HS-27A (cell line): ENCODE data around the gene WDR36.
A peak's percentile ranks its signal among the peaks of the same experiment; 100 is the strongest.
"Not testable (repeated sequence)": the region's sequence is repeated elsewhere in the genome, so short reads cannot be mapped to it uniquely, and the experiment has no call there.

Experiments
- DNase-seq: peaks from one replicate; pipeline ENCODE4 v3.0.0-alpha.2; 2012; ENCODE audit warnings: low read depth, missing footprints

Gene WDR36

DNA sequence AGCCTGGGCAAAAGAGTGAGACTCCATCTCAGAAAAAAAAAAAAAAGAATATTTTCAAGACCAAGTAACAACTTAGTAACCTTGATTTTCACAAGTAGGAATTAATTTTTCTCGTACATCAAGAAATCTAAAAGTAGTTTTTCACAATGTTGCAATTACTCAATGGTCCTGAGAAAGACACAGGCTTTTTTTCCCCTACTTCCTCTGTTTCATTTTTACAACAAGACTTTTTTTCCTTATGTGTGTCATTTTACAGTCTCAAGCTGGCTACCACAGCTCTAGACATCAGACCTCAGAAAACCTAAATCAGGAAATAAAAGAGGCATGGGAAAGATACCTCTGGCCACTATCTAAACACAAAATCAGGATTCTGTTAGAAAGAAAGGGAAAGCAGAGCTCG is 45.9 kb downstream of the WDR36 start:
- no peak for DNase-seq

DNA sequence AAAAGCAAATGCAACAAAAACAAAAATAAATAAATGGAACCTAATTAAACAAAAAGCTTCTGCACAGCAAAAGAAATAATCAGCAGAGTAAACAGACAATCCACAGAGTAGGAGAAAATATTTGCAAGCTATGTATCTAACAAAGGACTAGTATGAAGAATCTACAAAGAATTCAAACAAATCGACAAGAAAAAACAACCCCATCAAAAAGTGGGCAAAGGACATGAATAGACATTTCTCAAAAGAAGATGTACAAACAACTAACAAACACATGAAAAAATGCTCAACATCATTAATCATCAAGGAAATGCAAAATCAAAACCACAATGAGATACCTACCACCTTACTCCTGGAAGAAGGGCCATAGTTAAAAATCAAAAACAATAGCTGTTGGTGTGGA is 49.3 kb downstream of the WDR36 start:
- DNase-seq: not testable (repeated sequence)

DNA sequence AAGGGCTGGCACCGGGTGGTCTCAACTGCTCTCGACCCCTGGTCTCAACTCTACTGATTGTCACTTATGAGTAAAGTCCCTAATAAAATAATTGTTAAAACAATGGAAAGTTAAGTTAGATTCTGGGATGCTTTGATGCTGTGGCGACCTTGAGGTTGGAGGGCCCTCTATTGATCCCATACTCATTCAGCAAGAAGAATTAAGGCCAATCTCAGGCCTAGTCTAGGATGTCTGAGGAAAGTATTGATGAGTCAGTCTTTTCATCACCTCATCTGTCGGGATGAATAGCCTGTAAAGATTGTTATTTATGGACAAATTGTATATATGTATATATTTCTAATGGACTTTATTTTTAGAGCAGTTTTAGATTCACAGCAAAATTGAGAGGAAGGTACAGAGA is 50.8 kb downstream of the WDR36 start:
- no peak for DNase-seq

DNA sequence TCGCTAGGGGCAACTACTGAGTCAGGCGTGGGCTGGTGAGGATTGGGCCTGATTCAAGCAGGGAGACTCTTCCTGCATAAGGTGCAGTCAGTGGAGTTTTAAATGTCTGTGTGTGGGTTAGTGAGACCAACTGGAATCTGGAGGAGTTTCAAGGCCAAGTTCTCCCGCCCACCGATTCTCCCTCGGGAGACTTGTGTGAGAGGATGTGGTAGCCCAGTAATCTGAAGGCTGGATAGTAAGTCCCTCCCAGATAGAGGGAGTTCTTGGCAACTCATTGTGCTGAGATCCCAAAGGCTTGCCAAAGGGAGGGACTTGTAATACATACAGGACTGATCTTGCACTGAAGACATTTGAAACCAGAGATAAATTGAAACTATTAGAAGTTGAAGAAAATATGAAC is 51.8 kb downstream of the WDR36 start:
- peak; percentile 39 for DNase-seq

DNA sequence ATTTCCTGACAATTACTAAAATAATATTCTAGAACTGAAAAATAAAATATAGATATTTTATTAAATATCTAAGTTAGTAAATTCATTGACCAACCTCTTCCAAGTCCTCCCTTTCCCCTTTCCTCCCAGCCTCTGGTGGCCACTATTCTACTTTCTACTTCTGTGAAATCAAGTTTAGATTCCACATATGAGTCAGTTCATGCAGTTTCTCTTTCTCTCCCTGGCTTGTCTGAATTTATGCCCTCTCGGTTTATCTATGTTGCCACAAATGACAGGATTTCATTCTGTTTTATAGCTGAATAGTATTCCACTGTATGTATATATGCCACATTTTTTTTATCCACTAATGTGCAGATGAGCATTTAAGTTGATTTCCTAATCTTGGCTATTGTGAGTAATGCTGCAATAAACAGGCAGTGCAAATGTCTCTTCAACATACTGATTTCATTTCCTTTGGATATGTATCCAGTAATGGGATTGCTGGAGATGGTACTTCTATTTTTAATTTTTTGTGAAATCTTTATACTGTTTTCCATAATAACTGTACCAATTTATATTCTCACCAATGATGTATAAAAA is 52.3 kb downstream of the WDR36 start:
- DNase-seq: no peak

DNA sequence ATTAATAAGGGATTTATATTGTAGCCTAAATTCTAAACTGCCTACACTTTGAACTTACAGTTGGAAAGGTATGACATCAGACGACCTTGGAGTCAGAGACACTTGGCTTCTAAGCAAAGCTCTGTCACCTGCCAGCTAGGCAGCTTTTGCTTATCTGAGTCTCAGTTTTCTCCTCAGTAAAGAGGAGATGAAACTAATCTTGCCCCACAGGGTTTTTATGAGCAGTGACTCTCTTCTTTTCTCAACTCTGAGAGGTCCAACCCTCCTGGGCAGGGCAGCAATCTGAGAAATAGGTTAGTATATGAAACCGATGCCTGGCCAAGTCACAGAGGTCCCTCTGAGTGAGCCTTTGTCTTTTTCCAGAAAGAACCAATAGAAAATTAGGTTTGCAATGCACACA is 53.9 kb downstream of the WDR36 start:
- no peak for DNase-seq

DNA sequence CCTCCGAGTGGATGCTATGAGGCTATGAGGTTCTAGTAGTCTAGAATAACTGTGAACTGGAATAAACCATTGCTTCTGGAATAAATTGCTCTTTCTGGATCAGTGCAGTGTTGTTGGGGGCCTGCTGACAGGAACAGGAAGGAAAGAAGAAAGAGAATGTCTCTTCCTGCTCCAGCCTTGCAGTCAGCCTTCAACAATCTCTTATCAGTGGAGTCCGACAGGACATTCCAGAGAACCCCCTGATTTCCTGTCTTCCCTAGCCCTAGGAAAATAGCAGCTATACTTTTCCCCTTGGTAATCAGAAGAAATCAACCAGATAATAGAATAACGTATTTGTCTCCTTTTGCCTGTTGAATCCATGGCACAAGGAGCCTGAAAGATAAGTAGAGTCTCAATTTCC is 55.4 kb downstream of the WDR36 start:
- DNase-seq: no peak

DNA sequence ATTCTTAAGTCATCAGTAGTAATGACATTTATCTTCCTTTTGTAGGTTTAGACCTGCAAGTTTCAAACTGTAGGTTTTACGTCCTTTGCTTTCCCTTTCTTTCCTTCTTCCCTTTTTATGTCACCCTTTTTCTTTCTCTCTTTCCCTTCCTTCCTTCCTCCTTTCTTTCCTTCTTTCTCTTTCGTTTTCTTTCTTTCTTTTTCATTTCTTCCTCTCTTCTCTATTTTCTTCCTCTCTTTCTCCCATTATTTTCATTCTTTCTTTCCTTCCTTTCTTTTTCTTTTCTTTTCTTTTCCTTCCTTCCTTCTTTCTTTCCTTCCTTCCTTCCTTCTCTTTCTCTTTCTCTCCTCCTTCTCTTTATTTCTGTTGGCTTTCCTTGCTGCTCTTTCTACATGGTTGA is 59.9 kb downstream of the WDR36 start:
- no peak for DNase-seq

DNA sequence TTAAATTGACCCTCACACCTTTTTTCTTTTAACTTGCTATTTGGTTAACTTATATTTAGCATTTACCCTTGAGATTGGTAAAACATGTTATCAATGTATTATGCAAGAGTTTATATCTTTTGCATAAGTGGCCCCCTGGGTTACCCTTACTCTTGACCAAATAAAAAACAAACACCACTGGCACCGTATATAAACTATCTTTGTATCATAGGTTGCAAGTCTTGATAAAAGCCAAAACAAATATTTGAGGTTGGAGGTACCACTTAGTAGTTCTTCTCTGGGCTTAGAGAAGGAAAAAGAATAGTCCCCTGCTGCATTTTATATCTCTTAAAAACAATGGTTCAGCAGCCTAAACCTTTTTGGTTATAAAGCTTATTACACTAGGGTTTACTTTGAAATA is 61.3 kb downstream of the WDR36 start:
- DNase-seq: no peak

DNA sequence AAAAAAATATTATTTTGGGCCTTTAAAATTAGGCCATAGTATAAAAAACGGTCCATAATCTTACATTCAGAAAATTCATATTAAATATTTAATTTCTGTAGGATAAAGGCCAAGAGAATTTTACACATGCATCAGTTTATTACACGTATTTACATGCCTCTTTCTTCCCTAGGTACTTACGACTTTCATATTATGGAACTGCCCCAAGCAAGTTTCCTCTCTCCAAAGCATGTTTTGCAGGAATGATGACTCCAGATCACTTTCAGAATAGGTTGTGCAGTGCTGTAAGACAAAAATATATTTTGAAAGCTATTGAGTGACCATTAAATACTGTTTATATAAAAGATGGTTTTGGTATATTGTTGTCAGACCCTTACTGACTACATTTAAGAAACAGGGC is 61.8 kb downstream of the WDR36 start:
- DNase-seq: no peak

DNA sequence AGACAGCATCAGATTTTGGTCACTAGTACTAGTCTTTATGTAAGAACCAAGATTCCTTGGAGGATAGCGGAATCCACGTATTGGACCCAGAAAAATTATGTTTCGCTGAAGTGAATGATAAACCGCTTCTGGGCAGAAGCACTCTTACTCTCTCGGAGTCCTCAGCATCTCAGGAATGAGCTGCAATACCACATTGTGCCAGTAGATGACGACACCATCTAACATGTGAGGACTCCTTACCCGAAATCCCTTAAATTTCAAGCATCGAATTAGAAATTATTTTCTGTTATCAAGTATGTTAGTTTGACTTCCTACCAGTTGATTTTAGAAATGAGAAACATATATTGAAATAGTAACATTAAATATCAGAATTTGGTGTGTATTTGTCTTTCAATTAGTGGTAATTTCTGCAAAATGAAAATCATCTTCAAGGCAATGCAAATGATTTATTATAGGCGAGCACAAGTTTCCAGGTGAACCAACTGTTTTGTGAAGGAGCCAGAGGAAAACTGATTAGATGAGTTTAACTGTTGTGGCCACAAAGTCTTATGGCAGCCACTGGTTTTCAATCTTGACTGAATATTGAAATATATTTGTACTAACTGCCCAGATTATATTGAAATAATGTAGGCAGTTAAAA is 66.1 kb downstream of the WDR36 start:
- DNase-seq: peak; percentile 45

DNA sequence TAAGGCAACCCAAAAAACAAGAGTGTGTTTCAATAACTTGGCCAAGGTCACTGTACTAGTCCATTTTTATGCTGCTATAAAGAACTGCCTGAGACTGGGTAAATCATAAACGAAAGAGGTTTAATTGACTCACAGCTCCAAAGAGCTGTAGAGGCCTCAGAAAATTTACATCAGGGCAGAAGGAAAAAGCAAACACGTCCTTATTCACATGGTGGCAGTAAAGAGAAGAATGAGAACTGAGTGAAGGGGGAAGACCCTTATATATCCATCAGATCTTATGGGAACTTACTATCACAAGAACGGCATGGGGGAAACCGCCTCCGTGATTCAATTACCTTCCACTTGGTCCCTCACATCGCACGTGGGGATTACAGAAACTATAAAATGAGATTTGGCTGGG is 67.7 kb downstream of the WDR36 start:
- no peak for DNase-seq

DNA sequence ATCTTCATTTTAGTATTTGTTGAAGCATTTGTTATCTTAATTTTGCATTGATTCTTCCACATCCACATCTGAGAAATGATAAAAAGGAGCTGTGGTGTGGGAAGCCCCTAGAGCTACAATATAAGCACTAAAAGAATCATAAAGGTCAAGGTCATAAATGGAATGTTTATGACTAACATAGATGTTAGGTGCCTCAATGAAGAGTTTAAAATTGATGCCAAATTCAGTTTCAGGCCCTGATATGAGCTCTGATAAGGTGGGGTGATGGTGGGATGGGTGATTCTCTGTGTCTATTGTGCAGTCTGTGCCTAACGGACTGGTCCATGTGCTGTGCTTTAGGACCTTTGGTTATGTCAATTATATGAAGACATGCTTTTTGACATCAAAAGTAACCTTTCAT is 70.9 kb downstream of the WDR36 start:
- no peak for DNase-seq

DNA sequence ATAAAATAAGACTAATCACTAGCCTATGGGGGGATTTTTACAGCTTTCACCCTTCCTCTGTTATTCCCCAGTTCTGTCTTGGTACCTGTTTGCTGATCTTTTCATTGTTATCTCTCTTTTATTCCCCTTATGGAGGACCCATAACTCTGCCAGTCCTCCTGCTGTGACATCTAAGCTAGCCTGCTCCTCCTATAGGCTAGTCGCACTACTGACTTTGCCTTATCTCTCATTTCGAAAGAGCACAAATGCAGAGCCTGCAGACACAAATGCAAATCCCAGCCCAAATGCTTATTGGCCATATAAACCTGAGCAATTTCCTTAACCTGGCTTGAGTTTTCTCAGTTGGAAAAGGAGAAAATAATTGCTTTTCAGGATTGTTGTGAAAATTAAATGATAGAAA is 72.9 kb downstream of the WDR36 start:
- DNase-seq: no peak

DNA sequence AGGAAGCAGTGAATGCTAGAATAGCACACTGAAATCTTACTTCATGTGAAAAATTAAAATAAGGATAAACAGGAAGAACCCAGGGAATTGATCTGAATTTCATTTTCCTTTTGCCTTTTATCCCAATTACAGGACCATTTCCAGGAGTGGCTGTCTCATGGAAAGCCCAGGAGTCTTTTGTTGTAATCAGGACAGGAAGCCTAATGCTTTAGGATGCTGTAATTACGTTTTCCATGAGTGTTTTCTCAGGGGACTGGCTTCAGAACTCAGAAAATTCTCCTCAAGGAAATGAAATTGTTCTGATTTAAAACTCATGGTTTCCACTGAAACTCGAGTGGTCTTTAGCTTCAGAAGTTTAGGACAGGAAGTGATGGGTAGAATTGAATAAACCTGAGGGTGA is 75.4 kb downstream of the WDR36 start:
- DNase-seq: no peak

DNA sequence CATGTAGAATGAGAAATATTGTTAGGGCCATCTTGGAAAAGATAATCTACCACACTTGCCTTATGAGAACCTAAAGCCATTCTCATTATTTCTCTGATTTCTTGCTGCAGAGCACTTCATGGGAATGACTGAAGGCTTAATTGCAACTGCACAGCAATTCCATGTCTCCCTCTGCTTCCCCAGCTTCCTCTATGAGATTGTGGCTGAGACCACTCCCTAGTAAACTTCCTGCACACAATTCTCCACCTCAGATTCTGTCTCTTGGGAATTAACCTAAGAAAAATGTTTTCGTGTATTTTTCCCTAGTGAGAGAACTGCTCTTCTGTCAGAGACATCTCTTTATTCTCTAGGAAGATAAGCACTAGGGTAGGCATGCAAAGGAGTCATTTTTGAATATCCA is 76.5 kb downstream of the WDR36 start:
- no peak for DNase-seq

DNA sequence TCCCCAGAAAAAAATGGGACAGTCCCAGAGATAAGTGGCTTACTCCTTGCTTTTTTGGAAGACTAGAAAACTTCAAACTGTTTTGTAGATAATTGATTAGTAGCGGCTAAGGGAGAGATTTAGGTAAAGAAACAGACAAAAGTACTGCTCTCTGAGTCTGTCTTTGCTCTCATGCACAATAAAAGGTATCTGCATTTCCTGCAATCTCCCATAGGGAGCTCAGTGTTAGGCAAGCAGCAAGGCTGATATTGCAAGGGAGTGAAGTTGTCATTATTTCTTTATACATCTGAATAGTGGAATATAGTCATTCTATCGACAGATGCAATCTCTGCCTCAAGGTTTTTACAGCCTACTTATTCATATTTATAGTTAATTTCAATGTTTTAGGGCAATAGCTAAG is 77.1 kb downstream of the WDR36 start:
- DNase-seq: no peak

DNA sequence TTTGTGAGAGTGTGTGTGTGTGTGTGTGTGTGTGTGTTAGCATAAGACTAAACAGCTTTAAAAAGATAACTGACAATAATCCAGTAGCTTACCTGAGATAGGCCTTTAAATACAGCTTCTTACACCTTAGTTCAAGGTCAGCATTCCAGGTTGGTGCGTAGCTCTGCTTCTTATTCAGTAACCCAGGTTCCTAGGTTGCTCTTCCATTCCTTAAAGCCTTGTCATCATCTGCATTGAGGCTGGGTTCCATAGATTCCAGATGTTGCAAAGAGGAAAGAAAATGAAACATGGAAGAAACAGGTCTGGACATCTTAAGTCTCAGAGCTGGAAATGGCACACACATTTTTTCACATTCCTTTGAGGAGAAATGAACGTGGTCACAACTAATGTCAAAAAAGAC is 78.1 kb downstream of the WDR36 start:
- no peak for DNase-seq

DNA sequence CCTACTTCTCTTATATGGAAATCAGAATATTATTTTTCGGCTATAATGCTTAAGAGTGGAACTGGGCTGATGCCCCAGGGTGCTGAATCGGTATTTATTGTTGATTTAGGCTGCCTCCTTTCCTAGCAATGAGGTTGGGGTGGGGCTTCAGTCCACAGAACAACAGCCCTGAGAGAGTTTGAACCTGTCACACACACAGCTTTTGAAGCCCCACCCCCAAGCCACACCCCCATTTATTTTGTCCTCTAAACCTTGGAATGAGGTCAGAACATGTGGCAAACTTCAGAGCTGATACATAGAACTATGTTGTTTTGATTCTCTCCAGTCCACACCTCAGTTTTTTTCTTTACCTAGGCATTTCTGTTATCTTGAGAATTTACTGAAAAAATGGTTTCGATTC is 80.4 kb downstream of the WDR36 start:
- no peak for DNase-seq

DNA sequence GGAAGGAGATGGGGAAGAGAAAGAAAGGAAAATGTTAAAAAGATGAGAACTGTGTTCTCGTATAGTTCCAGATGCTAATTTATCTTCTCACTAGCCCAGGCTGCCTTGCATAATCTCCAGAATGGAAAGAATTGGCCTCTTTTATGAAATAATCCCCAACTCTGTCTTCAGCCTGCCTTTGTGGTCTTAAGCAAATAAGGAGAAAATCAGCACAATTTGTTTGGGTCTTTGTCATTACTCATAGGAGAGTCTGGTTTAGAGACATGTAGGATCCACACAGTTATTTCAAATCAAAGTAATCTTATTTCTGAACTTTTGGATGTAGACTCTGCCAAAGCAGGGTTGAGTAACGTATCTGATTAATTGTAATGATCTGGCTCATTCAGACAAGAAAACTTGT is 81.3 kb downstream of the WDR36 start:
- DNase-seq: no peak
